ENCODE results near the gene CLIP2.

GRCh38 chr7:74439541-74439940 is 150.3 kb downstream of the CLIP2 start:
- TF ChIP-seq CTCF (IDR thresholded peaks at IDR 0.05; ENCODE audit: control extremely low read depth in 1 of 3, insufficient read depth in 1 of 3, low read depth in 1 of 3, low read length in 3 of 3) = no peak
- TF ChIP-seq EP300 (IDR thresholded peaks at IDR 0.05; ENCODE audit: borderline replicate concordance in 1 of 2, low read depth in 2 of 2, low read length in 2 of 2) = no peak
- no peak for TF ChIP-seq SAP30 (IDR thresholded peaks at IDR 0.05; ENCODE audit: insufficient read depth, insufficient replicate concordance, low read length)
- no peak for TF ChIP-seq POLR2AphosphoS5 (IDR thresholded peaks at IDR 0.05; ENCODE audit: low read depth, low read length)
- no peak for TF ChIP-seq SRF (IDR thresholded peaks at IDR 0.05; ENCODE audit: low read depth, low read length)
- no peak for TF ChIP-seq POLR2A (IDR thresholded peaks at IDR 0.05; ENCODE audit: control extremely low read depth in 1 of 2, low read depth in 2 of 2, low read length in 2 of 2)
- TF ChIP-seq ATF2 (IDR thresholded peaks at IDR 0.05; ENCODE audit: low read length) = no peak
- TF ChIP-seq CEBPB (IDR thresholded peaks at IDR 0.05; ENCODE audit: low read depth, low read length) = no peak
